ENCODE data around the gene B4GALNT1. TPM values are rescaled to one million over a fixed set of nuclear protein-coding genes. Genes with fewer than 3 reads are reported as not detected.

B4GALNT1 gene
- total and polyA plus RNA-seq, 9 of the 15 experiments (the other 6 are each of a cell fraction or from before 2014, with no cell fraction given) = 1.0 to 32.2 (median 9.8) TPM

- Histone ChIP-seq H3K27me3 (ENCODE audit: control insufficient read depth in 2 of 2, insufficient read depth in 2 of 2, low read length in 2 of 2) (no peaks in the 10 kb centered on the region), H3K36me3 (ENCODE audit: control insufficient read depth, insufficient read depth, low read length) (no peaks in the 10 kb centered on the region), H3K9ac (ENCODE audit: insufficient read depth in 1 of 2, low read depth in 2 of 2, low read length in 2 of 2) (peak overlapping the region; percentile 61 to 75; a peak in 3 of 4 replicates), H3K4me1 (replicated peaks in 1 of 2; ENCODE audit: control insufficient read depth in 2 of 2, insufficient read depth in 2 of 2, low read length in 2 of 2) (peaks cover 53 to 62% of the 10 kb centered on the region in 2 experiments), H3K4me2 (ENCODE audit: insufficient read depth, low read length) (peak overlapping the region; percentile 67), H4K20me1 (replicated peaks; ENCODE audit: control insufficient read depth, insufficient read depth, low read length) (no peaks in the 10 kb centered on the region), H2AFZ (ENCODE audit: low read depth, low read length) (peak overlapping the region; percentile 97), H3K9me3 (replicated peaks; ENCODE audit: control insufficient read depth, insufficient read depth, low read depth, low read length) (no peaks in the 10 kb centered on the region), H3K27ac (ENCODE audit: extremely low read depth, low read depth, low read length) (peak overlapping the region; percentile 56; the same call in 2 of the 3 replicates), H3K4me3 (no peak overlapping the region), H3K79me2 (ENCODE audit: control insufficient read depth, insufficient read depth, low read length) (peaks cover 2% of the 10 kb centered on the region; the same call in 2 of the 3 replicates), H3K9me1 (ENCODE audit: control insufficient read depth, insufficient read depth, low read length) (peaks cover 4% of the 10 kb centered on the region)
- DNase-seq (ENCODE audit: extremely low read depth in 1 of 4, low spot score in 3 of 4) (peak; percentile 39 to 60 (median 50)), FAIRE-seq (peak; percentile 49), ATAC-seq (peak; percentile 15)
- 27% methylated on average over 18 of the region's 19 CpGs for WGBS (ENCODE audit: insufficient coverage, low coverage, missing lambda C conversion rate)
- intact Hi-C loops (cut with micrococcal nuclease) (no loop called here), in situ Hi-C loops (cut with MboI) (no loop called here)
- no TSS peak for BruUV-seq (replicated peaks)
- CTCF ChIA-PET (ENCODE audit: low intra/inter-chr PET ratio) = no interaction called here
- POLR2A ChIA-PET = interaction anchor here (0.6 to 2.0 kb wide), 6 partner anchors 9 to 142 kb away, joined by 3 to 19 read pairs (median 4); partner anchors contain the start of genes PIP4K2C and TSPAN31
- TF ChIP-seq DMBX1 (CRISPR knock-in tag; IDR thresholded peaks at IDR 0.05; ENCODE audit: borderline replicate concordance) (no peak), ZBTB7A (IDR thresholded peaks at IDR 0.05; ENCODE audit: borderline replicate concordance, control insufficient read depth, low read depth, low read length) (0 out of 2 replicates have a peak, but pooled peaks have one; percentile 26), SMAD2 (IDR thresholded peaks at IDR 0.05; ENCODE audit: low read depth, low read length) (no peak), YY1 (IDR thresholded peaks at IDR 0.05; ENCODE audit: borderline replicate concordance in 1 of 3, control insufficient read depth in 1 of 3, extremely low read depth in 1 of 3, insufficient read depth in 3 of 3, insufficient read length in 1 of 3, insufficient replicate concordance in 2 of 3, low read depth in 1 of 3, low read length in 2 of 3) (peak in 1 of 3 experiments; percentile 55), NFRKB (IDR thresholded peaks at IDR 0.05; ENCODE audit: low read depth) (peak; percentile 24; the same call in 1 of the 2 replicates), POLR2A (conservative IDR thresholded peaks at IDR 0.05) (0 out of 2 replicates have a peak, but pooled peaks have one; percentile 39), MGA (IDR thresholded peaks at IDR 0.05) (no peak), USF1 (CRISPR knock-in tag; IDR thresholded peaks at IDR 0.05) (no peak)
These were observed 23.8 kb downstream of the B4GALNT1 start for GRCh38 chr12:57609101-57609780.
